Neutrophil (primary cell): ENCODE data around the gene CPSF4L.

Experiments used
- H3K27ac ChIP-seq: fragments of 200-600 bp; sonication (generic); 2 replicates; pipeline ENCODE4 v1.5.1; 2016; ENCODE audit warnings: mild to moderate bottlenecking, moderate library complexity
- H3K27me3 ChIP-seq: fragments of 200-600 bp; sonication (generic); 2 replicates; pipeline ENCODE4 v1.6.0; 2016; ENCODE audit warnings: mild to moderate bottlenecking
- H3K36me3 ChIP-seq: fragments of 200-600 bp; sonication (generic); 2 replicates; pipeline ENCODE4 v1.5.1; 2017
- H3K4me1 ChIP-seq, 2 experiments: fragments of 200-600 bp in 1 of 2; sonication (generic) in 1 of 2; 1 replicate in 1 of 2; 2 replicates in 1 of 2; pipeline versions ENCODE4 v1.5.1 to v1.6.1; 2013 to 2016; ENCODE audit warnings: low read depth in 1 of 2, low read length in 1 of 2, mild to moderate bottlenecking in 1 of 2, moderate library complexity in 1 of 2; ENCODE audit not compliant: control insufficient read depth in 1 of 2, insufficient read depth in 1 of 2
- H3K4me3 ChIP-seq, 2 experiments: fragments of 200-600 bp in 1 of 2; sonication (generic) in 1 of 2; 1 replicate in 1 of 2; 2 replicates in 1 of 2; pipeline ENCODE4 v1.5.1; 2013 to 2016; ENCODE audit warnings: low read depth in 1 of 2, low read length in 1 of 2, mild to moderate bottlenecking in 1 of 2, moderate library complexity in 1 of 2
- H3K9me3 ChIP-seq: fragments of 200-600 bp; sonication (generic); 2 replicates; pipeline ENCODE4 v1.5.1; 2016
- TF ChIP-seq, protein P1 (sequence below): fragments of 200-600 bp; sonication (generic); IDR thresholded peaks from 2 replicates; pipeline ENCODE4 v1.5.1; 2016; ENCODE audit warnings: antibody characterized with exemption

CPSF4L gene

DNA sequence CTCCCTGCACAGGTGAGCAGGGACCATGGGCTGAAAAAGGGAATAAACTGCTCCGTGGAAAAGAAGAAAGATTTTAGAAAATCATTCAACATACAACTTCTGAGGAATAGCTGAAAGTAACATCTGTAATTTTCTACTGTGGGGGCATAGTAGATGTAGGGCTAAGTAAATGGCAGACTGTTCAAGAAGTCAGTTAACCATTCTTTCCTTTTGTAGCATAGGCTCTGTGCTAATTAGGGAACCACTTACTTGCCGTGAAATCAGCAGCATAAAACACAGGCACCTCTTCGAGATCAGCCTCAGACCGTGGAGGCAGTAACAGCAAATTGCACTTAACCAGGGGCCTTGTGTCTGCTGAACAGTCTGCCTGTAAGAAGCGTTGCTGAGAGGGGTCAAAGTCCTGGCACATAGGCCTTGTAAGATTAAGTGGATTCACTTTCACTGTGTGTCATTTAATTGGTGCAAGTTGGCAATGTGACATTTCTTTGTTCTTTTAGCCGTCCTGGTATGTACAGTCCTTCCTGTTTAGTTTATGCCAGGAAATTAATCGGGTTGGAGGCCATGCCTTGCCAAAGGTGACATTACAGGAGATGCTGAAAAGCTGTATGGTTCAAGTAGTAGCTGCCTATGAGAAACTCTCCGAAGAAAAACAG lies 58.4 kb downstream of the CPSF4L start:
- Histone ChIP-seq H3K4me1 (no peaks in the 10 kb centered on the region), H3K27ac (no peak overlapping the region), H3K9me3 (no peaks in the 10 kb centered on the region), H3K4me3 (no peak overlapping the region), H3K36me3 (peaks cover 100% of the 10 kb centered on the region), H3K27me3 (no peaks in the 10 kb centered on the region)
- TF ChIP-seq, protein P1, sequence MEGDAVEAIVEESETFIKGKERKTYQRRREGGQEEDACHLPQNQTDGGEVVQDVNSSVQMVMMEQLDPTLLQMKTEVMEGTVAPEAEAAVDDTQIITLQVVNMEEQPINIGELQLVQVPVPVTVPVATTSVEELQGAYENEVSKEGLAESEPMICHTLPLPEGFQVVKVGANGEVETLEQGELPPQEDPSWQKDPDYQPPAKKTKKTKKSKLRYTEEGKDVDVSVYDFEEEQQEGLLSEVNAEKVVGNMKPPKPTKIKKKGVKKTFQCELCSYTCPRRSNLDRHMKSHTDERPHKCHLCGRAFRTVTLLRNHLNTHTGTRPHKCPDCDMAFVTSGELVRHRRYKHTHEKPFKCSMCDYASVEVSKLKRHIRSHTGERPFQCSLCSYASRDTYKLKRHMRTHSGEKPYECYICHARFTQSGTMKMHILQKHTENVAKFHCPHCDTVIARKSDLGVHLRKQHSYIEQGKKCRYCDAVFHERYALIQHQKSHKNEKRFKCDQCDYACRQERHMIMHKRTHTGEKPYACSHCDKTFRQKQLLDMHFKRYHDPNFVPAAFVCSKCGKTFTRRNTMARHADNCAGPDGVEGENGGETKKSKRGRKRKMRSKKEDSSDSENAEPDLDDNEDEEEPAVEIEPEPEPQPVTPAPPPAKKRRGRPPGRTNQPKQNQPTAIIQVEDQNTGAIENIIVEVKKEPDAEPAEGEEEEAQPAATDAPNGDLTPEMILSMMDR = no peak

DNA sequence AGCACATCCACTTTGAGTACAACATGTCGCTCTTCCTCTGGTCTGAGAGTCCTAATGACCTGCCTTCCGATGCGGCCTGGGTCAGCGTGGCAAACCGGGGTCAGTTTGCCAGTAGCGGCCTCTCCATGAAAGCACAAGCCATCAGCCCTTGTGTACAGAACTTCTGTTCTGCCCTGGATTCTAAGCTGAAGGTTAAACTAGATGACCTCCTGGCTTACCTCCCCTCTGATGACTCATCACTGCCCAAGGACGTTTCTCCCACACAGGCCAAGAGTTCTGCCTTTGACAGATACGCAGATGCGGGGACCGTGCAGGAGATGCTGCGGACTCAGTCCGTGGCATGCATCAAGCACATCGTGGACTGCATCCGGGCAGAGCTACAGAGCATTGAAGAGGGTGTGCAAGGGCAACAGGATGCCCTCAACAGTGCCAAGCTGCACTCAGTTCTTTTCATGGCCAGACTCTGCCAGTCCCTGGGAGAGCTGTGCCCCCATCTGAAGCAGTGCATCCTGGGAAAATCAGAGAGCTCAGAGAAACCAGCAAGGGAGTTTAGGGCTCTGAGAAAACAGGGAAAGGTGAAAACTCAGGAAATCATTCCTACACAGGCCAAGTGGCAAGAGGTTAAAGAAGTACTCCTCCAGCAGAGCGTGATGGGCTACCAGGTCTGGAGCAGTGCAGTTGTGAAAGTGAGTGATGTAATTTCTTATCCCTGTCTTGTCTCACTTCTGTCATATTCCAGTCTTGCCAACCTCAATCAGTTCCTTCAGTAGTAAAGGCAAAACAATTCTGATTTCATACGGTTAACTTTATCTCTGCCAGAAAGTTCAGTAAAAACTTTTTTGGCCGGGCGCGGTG lies 60.2 kb downstream of the CPSF4L start:
- Histone ChIP-seq H3K27ac (no peak overlapping the region), H3K9me3 (no peaks in the 10 kb centered on the region), H3K4me1 (no peaks in the 10 kb centered on the region), H3K27me3 (no peaks in the 10 kb centered on the region), H3K36me3 (peaks cover 100% of the 10 kb centered on the region), H3K4me3 (no peak overlapping the region)
- TF ChIP-seq, protein P1 = no peak

DNA sequence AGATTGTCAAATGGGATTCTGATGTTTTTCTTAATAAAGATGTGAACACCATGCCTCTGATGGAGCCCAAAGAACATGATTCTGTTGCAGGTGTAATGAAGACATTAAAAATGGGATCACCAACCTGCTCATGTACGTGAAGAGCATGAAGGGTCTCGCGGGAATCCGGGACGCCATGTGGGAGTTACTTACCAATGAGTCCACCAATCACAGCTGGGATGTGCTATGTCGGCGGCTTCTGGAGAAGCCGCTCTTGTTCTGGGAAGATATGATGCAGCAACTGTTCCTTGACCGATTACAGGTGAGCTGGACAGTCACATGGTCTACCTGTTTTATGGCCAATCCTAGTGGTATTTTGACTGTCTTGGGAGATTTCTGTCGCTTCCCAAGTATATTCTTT lies 61.2 kb downstream of the CPSF4L start:
- no peak overlapping the region for H3K27ac ChIP-seq

DNA sequence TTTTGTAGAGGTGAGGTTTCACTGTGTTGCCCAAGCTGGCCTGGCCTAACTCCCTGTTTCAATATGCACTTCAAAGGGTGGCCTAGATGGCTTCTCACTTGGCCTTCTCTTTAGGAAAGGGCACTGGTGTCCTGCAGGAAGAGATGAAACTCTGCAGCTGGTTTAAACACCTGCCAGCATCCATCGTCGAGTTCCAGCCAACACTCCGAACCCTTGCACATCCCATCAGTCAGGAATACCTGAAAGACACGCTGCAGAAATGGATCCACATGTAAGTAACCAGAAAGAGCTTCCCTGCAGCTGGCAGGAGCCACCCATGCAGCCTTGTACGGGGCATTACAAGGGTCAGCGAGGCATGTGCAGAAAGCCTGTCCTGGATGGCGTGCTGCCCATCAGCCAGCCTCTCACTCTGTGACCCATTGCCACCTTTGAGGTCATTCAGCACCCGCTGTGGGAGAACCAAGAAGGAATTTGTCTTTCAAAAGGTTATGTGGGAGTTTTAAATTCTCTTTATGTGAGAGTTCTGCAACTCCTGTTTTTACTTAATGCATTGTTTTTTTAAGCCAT lies 61.8 kb downstream of the CPSF4L start:
- Histone ChIP-seq H3K36me3 (peaks cover 86% of the 10 kb centered on the region), H3K4me3 (no peak overlapping the region)
- TF ChIP-seq, protein P1 = no peak

More for the DNA sequence above, 61.2 kb downstream of the CPSF4L start:
- H3K4me1 ChIP-seq = no peaks in the 10 kb centered on the region
- no peak overlapping the region for H3K4me3 ChIP-seq
- TF ChIP-seq, protein P1 = no peak
- no peaks in the 10 kb centered on the region for H3K27me3 ChIP-seq
- H3K36me3 ChIP-seq = peaks cover 93% of the 10 kb centered on the region
- no peaks in the 10 kb centered on the region for H3K9me3 ChIP-seq

DNA sequence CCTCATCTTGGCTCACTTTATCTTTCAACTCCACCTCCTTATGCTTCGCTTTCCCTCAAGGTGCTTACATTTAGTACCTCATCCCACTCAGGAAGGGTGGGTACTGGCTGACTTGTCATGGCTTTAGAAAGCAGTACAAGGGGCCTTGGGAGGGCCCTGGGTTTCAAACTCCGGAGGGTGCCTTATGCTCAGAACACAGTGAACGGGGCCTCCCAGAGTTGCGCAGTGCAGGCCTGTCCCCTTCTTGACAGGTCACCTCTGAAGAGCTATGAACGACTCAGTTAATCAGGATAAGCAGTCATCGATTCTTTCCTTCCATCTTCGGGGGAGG lies 62.8 kb downstream of the CPSF4L start:
- Histone ChIP-seq H3K9me3 (no peaks in the 10 kb centered on the region), H3K27me3 (no peaks in the 10 kb centered on the region), H3K27ac (no peak overlapping the region), H3K4me1 (peaks cover under 1% of the 10 kb centered on the region in 2 experiments), H3K4me3 (no peak overlapping the region), H3K36me3 (peaks cover 77% of the 10 kb centered on the region)
- TF ChIP-seq, protein P1 = no peak

More for the DNA sequence above, 61.8 kb downstream of the CPSF4L start:
- Histone ChIP-seq H3K27me3 (no peaks in the 10 kb centered on the region), H3K27ac (no peak overlapping the region), H3K4me1 (no peaks in the 10 kb centered on the region), H3K9me3 (no peaks in the 10 kb centered on the region)
